GM19468 (cell line): ENCODE data around the gene ACOT7.
"Not testable (repeated sequence)": the region's sequence is repeated elsewhere in the genome, so short reads cannot be mapped to it uniquely, and the experiment has no call there.

Experiments
- ATAC-seq: cut with Tn5 transposase; IDR thresholded peaks from one replicate; pipeline ENCODE4 v1.9.1; 2021; ENCODE audit warnings: mild to moderate bottlenecking, moderate library complexity, moderate number of reproducible peaks; ENCODE audit not compliant: unreplicated experiment; ENCODE audit errors: extremely low read depth

Gene ACOT7, protein sequence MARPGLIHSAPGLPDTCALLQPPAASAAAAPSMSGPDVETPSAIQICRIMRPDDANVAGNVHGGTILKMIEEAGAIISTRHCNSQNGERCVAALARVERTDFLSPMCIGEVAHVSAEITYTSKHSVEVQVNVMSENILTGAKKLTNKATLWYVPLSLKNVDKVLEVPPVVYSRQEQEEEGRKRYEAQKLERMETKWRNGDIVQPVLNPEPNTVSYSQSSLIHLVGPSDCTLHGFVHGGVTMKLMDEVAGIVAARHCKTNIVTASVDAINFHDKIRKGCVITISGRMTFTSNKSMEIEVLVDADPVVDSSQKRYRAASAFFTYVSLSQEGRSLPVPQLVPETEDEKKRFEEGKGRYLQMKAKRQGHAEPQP

GRCh38 chr1:6393400-6394187 lies at the start of gene ACOT7:
Gene ACOT7 (minus strand): TSS chr1:6393767. CDS start chr1:6393399, 368 bp downstream.
- ATAC-seq = peak; percentile 51

- no peak for ATAC-seq
Observed at GRCh38 chr1:6441586-6441985, 48.0 kb upstream of the ACOT7 start.

GRCh38 chr1:6440198-6441126 lies 46.9 kb upstream of the ACOT7 start:
- no peak for ATAC-seq

GRCh38 chr1:6438047-6438525 lies 44.5 kb upstream of the ACOT7 start:
- no peak for ATAC-seq

DNA sequence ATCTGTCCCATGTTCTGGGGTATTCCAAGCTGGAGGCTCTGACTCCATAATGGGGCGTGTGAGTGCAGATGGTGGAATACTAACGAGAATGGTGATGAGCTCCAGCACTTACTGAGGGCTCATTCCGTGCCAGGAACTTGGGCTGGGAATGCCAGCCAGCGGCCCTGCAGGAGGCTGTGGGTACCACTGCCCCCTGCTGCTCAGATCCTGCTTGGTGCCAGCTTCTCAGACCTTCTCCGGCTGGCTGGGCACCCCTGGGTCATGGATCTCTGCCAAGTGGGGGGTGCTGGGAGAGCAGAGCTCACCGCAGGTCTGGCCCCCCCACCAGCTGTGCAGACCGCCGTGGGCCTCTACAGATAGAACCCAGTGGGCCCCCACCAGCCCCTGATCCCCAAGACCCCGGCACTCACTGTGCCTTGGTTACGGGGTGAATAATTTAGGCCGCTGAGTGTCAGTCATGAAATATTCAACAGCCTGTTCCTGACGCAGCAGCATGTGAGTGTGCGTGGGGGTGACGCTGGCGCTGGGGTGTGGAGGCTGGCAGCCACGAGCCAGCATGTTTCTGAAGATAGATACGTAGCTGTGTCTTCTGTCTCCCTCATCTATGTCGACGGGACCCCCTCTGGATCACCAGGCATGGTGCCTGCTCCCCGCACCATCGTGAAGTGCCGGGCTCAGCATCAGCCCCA lies 43.6 kb upstream of the ACOT7 start:
- not testable (repeated sequence) for ATAC-seq

GRCh38 chr1:6436277-6436676 lies 42.7 kb upstream of the ACOT7 start:
- not testable (repeated sequence) for ATAC-seq

DNA sequence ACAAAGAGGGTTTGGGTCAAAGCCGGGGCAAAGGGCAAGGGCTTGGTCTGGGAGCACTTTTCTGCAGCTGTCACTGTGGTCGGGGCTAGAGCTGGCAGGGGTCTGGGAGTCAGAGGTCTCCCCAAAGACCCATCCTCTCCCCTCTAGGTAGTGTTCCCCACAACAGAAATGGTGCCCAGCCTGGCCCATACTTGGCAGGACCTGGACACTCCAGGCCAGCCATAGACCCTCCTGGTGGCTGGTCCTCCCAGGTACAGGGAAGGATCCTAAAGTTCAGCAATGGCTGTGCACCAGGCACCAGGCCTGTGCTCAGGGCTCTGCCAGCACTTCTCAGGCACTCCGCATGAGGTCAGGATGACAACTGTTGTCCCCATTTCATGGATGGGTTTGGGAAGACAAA lies 42.0 kb upstream of the ACOT7 start:
- ATAC-seq = no peak

DNA sequence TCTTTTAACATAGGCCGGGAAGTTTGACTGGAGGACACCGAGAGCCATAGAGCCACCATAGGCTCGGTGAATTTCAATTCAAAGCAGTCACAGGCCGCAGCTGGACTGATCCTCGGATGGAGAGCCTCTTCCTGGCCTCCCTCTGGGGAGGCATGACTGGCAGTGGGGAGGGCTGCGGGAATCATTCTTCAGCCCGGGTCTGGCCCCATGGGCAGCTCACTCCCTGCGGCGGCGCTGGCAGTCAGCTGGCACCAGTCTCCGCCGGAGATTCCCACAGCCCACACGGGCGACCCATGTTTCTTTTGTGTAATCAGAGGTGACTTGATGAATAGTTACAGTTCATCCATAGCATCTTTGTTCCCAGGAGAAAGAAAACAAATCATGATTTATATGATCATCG lies 41.6 kb upstream of the ACOT7 start:
- ATAC-seq = no peak

- no peak for ATAC-seq
Observed at GRCh38 chr1:6434186-6434585, 40.6 kb upstream of the ACOT7 start.

- ATAC-seq = not testable (repeated sequence)
Observed at GRCh38 chr1:6431645-6432579, 38.3 kb upstream of the ACOT7 start.

- ATAC-seq = not testable (repeated sequence)
Observed at GRCh38 chr1:6429660-6430411, 36.3 kb upstream of the ACOT7 start.

- not testable (repeated sequence) for ATAC-seq
Observed at GRCh38 chr1:6428453-6428852, 34.9 kb upstream of the ACOT7 start.

DNA sequence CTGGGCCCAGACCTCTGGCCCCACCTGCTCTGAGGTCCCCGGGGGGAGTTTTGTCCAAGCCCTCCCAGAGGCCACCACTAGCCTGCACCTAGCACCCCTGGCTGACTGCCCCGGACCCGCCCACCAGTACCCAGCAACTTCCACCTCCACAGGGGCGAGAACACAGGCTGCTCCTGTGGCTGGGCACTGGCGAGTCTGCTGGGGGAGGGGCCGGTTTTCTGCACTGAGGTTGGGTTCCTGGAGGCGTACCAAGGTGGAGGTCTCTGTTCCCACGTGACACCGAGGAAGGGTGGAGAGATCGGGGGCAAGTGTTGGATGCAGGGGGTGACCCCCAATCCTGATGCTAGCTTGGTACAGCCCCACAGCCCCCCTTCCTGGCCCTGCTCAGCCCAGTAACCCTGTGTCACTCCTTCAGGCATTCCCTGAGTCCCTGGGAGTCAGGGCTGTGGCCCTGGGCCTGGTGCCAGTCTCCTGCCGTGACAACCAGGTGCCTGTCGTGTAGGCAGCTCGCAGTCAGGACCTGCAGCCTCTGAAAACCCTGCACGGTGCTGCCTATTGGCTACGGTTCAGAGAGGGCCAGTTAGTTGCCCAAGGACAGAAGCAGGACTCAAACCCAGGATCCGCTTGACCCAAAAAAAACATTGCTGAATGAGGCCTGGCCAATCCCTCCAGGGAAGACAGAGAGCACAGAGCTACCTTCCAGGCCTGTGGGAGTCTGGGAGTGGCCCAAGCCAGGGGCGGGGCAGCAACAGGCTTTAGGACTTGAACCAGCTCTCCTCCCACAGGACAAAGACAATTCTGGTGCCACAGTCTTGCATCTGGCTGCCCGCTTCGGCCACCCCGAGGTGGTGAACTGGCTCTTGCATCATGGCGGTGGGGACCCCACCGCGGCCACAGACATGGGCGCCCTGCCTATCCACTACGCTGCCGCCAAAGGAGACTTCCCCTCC lies 34.1 kb upstream of the ACOT7 start:
- no peak for ATAC-seq

- ATAC-seq = no peak
Observed at GRCh38 chr1:6426972-6427350, 33.4 kb upstream of the ACOT7 start.

- no peak for ATAC-seq
Observed at GRCh38 chr1:6426277-6426971, 32.9 kb upstream of the ACOT7 start.

GRCh38 chr1:6425658-6426057 lies 32.1 kb upstream of the ACOT7 start:
- no peak for ATAC-seq
